Prostate gland (tissue), 2 donors: ENCODE measurements around the gene GGT5.

Experiments used
- POLR2A ChIP-seq: fragments of 450-650 bp; IDR thresholded peaks from one replicate; pipeline ENCODE4 v1.6.1; 2016; ENCODE audit warnings: antibody characterized with exemption, mild to moderate bottlenecking
- POLR2AphosphoS5 ChIP-seq: sonication (generic); formaldehyde crosslinking; IDR thresholded peaks from one replicate; pipeline ENCODE4 v1.6.1; 2017; ENCODE audit warnings: antibody characterized with exemption
- TF ChIP-seq, protein P1 (sequence below), 4 experiments: fragments of 200-600 bp in 2 of 4; fragments of 450-650 bp in 2 of 4; sonication (generic) in 2 of 4; IDR thresholded peaks; 1 replicate in 3 of 4; 2 replicates in 1 of 4; pipeline ENCODE4 v1.5.1; 2016 to 2019; ENCODE audit warnings: antibody characterized with exemption in 4 of 4, mild to moderate bottlenecking in 2 of 4, moderate library complexity in 2 of 4

DNA sequence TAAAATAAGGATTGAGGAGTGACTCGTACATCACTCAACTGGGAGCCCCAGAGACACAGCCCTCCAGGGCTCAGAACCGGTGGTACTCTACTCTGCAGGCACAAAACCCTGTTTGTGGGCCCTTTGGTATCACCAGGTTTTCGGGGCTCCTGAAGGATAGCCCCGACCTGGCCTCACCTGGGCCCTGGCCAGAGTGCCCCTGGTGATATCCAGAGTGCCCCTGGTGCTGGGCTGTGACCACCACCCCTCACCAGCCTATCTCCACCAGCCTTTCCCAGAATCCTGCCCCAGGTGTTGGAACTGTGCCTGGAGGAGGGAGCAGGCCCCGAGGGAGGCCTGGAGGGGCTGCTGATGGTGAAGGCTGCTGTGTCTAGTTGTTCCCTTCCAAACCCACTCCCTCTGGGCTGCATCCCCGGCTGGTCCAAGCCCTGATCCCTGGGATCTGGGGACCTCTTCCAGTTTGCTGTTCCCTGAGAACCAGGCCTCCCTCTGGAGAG is 2.2 kb upstream of the GGT5 start:
- TF ChIP-seq, protein P1, sequence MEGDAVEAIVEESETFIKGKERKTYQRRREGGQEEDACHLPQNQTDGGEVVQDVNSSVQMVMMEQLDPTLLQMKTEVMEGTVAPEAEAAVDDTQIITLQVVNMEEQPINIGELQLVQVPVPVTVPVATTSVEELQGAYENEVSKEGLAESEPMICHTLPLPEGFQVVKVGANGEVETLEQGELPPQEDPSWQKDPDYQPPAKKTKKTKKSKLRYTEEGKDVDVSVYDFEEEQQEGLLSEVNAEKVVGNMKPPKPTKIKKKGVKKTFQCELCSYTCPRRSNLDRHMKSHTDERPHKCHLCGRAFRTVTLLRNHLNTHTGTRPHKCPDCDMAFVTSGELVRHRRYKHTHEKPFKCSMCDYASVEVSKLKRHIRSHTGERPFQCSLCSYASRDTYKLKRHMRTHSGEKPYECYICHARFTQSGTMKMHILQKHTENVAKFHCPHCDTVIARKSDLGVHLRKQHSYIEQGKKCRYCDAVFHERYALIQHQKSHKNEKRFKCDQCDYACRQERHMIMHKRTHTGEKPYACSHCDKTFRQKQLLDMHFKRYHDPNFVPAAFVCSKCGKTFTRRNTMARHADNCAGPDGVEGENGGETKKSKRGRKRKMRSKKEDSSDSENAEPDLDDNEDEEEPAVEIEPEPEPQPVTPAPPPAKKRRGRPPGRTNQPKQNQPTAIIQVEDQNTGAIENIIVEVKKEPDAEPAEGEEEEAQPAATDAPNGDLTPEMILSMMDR (IDR thresholded peaks at IDR 0.05): no peak
- TF ChIP-seq POLR2A (no peak), POLR2AphosphoS5 (no peak)
